Activated T-helper 2 cell treated with anti-CD3 and anti-CD28 coated beads, Interferon-gamma antibody, Interleukin-2, Interleukin-4, amounts not matched to agents 10 μg/mL and 5 μg/mL and 100 μg/mL, durations not matched to agents 14 hours and 24 hours and 36 hours (primary cell): ENCODE data around the gene GPX2. TPM values are rescaled to one million over a fixed set of nuclear protein-coding genes. Genes with fewer than 3 reads are reported as not detected.

Experiments
- DNase-seq: peaks from one replicate; pipeline ENCODE4 v3.0.0; 2021; ENCODE audit warnings: low spot score
- H3K27ac Mint-ChIP-seq: one replicate; pipeline ENCODE4 v1.8.0; 2021; ENCODE audit warnings: mixed read lengths
- H3K27me3 Mint-ChIP-seq: one replicate; pipeline ENCODE4 v1.8.0; 2021; ENCODE audit warnings: low read depth, mixed read lengths
- H3K36me3 Mint-ChIP-seq: one replicate; pipeline ENCODE4 v1.8.0; 2021; ENCODE audit warnings: low read depth, mixed read lengths
- H3K4me1 Mint-ChIP-seq: one replicate; pipeline ENCODE4 v1.8.0; 2021; ENCODE audit warnings: low read depth, mixed read lengths
- H3K4me3 Mint-ChIP-seq: one replicate; pipeline ENCODE4 v1.8.0; 2021; ENCODE audit warnings: low read depth, mild to moderate bottlenecking, moderate library complexity, mixed read lengths
- H3K9me3 Mint-ChIP-seq: one replicate; pipeline ENCODE4 v1.8.0; 2021; ENCODE audit warnings: mixed read lengths
- intact Hi-C: fragments of 100-400 bp; cut with micrococcal nuclease; formaldehyde crosslinking; loops from one replicate; pipeline ENCODE4 v1.15.1; 2023
- total RNA-seq: library from RNA; stranded (reverse); gene quantifications from 2 replicates; pipeline ENCODE4 v1.2.3, GENCODE V29; 2022

The GPX2 gene
- total RNA-seq, 1 donor from 2014 or later: not detected

DNA sequence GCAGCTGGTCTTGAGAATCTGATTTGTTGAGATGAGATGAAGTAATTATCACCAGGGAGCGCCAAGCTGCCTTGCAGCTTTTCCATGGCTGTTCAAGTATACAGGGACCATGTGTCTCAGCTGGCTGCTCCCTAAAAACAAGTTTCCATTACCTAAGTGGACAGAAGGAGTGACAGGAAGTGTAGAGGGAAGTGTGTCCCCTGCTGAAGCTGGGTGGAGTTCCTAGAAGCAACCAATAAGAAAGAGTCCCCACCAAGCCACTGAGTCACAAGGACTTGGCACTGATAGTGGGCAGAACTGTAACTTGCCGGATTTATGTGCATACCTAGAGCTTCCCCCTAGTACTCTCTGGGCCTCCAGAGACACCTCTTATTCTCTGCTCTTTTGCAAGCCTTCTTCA lies 1.5 kb upstream of the GPX2 start:
- Mint-ChIP-seq H3K27me3 (no peaks in the 10 kb centered on the region), H3K4me1 (peaks cover 10% of the 10 kb centered on the region), H3K9me3 (no peaks in the 10 kb centered on the region), H3K4me3 (no peak overlapping the region), H3K27ac (no peak overlapping the region), H3K36me3 (peaks cover 18% of the 10 kb centered on the region)
- no peak for DNase-seq
- intact Hi-C loops: no loop called here

DNA sequence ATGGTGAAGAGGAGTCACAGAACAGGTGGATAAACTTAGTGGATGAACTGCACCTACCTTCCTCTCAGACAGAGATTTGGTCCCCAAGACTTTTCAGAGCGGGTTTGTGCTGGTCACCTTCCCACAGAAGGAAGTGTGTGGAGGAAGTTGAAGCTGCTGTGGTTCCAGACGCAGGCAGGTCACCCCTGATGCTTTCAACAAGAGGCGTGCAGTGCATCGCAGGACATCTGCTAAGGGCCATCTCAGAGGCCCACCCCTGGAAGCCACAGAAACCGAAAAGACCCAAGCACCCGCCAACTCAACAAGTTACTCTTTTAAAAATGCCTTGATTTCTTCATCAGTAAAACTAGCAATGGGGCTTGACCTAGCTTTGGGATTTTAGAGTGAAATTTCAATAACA lies 1.0 kb upstream of the GPX2 start:
- intact Hi-C loops: no loop called here
- H3K4me3 Mint-ChIP-seq: no peak overlapping the region
- no peaks in the 10 kb centered on the region for H3K27me3 Mint-ChIP-seq
- no peak overlapping the region for H3K27ac Mint-ChIP-seq
- DNase-seq: no peak
- H3K4me1 Mint-ChIP-seq: peaks cover 12% of the 10 kb centered on the region
- H3K9me3 Mint-ChIP-seq: no peaks in the 10 kb centered on the region
- peaks cover 23% of the 10 kb centered on the region for H3K36me3 Mint-ChIP-seq

DNA sequence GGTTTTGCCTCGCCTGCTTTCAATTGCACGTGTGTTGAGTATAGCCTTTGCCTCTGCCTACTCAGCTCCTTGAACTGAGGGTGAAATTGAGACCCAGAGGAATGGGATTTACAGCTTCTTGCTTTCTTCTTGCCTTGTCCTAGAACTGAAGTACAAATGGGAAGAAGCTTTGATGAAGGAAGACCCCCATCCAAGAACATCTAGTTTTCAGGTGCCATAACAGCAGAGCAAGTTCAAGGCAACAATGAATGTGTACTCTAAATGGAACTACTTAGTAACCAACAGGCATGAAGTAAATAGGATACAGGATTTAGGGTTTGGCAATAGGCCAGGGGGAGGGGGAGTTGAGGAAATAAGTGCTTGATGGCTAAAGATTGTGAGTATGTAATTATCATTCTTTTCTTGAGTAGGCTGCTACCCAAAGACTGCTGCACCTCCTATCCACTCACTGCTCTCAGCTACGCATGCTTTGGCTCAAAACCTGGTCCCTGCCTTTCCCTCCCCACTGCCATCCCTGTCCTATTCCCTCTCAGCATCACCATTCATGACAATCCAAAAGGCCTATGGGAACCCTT lies 2.1 kb downstream of the GPX2 start:
- no peak for DNase-seq
- peaks cover 27% of the 10 kb centered on the region for H3K4me1 Mint-ChIP-seq
- intact Hi-C loops: no loop called here
- H3K27me3 Mint-ChIP-seq: no peaks in the 10 kb centered on the region
- H3K4me3 Mint-ChIP-seq: no peak overlapping the region
- H3K36me3 Mint-ChIP-seq: peaks cover 36% of the 10 kb centered on the region
- no peak overlapping the region for H3K27ac Mint-ChIP-seq
- no peaks in the 10 kb centered on the region for H3K9me3 Mint-ChIP-seq

DNA sequence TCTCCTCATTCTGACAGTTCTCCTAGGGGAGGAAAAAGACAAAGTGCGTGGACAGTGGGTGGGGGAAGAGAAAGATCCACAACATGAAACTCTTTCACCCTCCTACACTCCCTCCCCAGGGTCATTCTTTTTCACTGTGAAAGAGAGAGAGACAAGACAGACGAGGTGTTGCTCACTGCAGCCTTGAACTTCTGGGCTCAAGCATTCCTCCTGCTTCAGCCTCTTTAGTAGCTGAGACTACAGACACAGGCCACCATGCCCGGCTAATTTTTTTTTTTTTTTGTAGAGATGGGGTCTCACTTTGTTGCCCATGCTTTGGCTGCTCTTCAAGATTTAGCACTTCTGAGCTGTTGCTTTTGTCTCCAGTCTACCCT lies 2.7 kb downstream of the GPX2 start:
- peaks cover 38% of the 10 kb centered on the region for H3K36me3 Mint-ChIP-seq
- H3K4me1 Mint-ChIP-seq: peaks cover 31% of the 10 kb centered on the region
- no peaks in the 10 kb centered on the region for H3K9me3 Mint-ChIP-seq
- H3K4me3 Mint-ChIP-seq: no peak overlapping the region
- H3K27me3 Mint-ChIP-seq: no peaks in the 10 kb centered on the region
- no peak for DNase-seq
- intact Hi-C loops: no loop called here
- H3K27ac Mint-ChIP-seq: no peak overlapping the region

DNA sequence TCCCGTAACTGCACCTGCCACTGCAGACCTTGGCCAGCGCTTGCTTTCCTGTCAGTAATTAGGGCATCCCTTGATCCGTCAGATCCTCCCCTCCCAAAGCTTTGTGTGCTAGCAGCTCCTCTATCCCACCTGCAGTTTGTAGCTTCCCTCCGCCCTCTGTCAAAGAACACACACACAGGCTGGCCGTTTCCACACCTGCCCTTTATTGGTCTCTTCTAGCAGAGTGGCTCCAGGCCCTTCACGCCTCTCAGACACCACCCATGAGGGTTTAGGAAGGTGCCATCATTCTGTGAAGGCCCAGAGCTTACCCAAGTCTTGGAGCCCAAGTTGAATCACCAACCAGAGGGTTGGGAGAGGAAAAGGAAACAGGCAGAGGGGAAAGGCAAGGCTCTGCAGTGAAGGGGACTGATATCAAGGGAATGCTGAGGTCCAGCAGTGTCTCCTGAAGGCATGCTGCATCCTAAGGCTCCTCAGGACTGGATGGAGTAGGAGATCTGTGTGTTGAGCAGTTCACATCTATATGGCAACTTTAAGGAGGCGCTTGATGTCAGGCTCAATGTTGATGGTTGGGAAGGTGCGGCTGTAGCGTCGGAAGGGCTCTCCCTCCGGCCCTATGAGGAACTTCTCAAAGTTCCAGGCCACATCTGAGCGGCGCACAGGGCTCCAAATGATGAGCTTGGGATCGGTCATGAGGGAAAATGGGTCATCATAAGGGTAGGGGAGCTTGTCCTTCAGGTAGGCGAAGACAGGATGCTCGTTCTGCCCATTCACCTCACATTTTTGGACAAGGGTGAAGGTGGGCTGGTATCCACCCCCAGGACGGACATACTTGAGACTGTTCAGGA lies 3.4 kb downstream of the GPX2 start:
- Mint-ChIP-seq H3K4me1 (peaks cover 37% of the 10 kb centered on the region), H3K27me3 (no peaks in the 10 kb centered on the region), H3K27ac (no peak overlapping the region), H3K4me3 (no peak overlapping the region), H3K9me3 (no peaks in the 10 kb centered on the region), H3K36me3 (peaks cover 44% of the 10 kb centered on the region)
- intact Hi-C loops: no loop called here
- no peak for DNase-seq

DNA sequence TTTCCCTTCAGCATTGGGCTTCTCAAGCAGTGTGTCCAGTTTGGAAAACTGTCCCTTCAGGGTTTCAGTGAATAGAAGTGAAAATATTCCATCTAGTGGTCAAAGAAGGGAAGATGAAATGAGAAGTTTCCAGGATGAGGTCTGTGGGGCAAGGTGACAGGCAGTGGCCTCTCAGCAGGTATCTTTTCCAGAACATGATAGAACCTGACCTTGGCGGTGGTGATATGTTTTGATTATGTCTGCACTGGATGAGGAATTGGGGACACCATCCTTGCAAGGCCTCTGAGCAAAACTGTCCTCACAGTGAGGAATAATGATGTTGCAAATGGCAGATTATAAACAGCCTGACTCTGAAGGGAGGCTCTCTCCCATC lies 4.7 kb downstream of the GPX2 start:
- no peaks in the 10 kb centered on the region for H3K9me3 Mint-ChIP-seq
- intact Hi-C loops: no loop called here
- no peak for DNase-seq
- H3K27me3 Mint-ChIP-seq: no peaks in the 10 kb centered on the region
- peaks cover 31% of the 10 kb centered on the region for H3K4me1 Mint-ChIP-seq
- H3K4me3 Mint-ChIP-seq: no peak overlapping the region
- peaks cover 50% of the 10 kb centered on the region for H3K36me3 Mint-ChIP-seq
- peak overlapping the region; percentile 7 for H3K27ac Mint-ChIP-seq

DNA sequence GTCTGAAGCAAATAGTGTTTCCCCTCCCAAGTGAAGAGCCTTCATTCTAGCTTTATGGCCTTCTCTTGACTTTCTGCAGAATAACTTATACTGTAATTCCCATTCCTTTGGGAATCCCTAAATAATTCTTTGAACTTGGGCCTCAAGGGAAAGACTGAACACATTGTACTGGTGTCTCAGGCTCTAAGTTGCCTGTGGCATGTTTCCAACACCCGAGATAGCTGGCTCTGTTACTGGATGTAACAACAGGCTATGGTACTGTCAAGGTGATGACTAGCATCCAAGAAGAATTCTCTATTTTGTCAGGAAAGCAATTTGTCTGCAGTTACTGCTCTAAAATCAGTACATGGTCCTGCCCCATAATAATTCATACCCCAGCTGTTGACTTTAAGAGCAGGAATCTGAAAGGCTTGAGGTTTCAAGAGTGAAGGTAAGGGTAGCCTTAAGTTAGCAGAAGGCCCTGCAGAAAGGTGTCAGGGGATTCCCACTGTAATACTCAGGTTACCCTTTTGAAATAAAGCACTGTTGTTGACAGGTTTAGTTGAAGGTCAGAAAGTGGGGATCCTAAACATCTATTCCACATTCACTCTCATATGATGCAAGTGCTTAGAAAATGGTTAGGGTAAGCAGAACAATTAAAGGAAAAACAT lies 5.2 kb downstream of the GPX2 start:
- Mint-ChIP-seq H3K4me3 (no peak overlapping the region), H3K4me1 (peaks cover 30% of the 10 kb centered on the region), H3K27ac (no peak overlapping the region), H3K9me3 (no peaks in the 10 kb centered on the region), H3K27me3 (no peaks in the 10 kb centered on the region), H3K36me3 (peaks cover 55% of the 10 kb centered on the region)
- DNase-seq: no peak
- intact Hi-C loops: no loop called here

DNA sequence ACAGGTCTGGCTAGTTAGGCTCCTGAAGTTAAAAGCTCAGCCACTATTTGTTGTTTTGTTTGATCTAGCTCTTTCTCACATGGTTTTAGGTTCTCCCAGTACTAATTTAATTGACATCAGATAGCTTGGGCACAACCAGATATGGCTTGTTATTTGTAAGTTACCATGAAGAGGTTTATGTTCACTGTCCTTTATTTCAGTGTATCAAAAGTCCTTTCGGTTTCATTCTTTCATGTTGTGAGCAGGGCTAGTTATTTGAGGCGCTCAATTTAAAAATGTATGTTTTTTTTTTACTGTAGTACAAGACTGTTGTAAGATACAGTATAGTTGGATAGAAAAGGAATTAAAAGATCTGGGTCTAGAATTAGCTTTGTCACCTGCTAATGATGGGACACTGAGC lies 7.0 kb downstream of the GPX2 start:
- Mint-ChIP-seq H3K4me1 (peaks cover 32% of the 10 kb centered on the region), H3K4me3 (no peak overlapping the region), H3K27ac (peak overlapping the region; percentile 56), H3K36me3 (peaks cover 66% of the 10 kb centered on the region), H3K9me3 (no peaks in the 10 kb centered on the region), H3K27me3 (no peaks in the 10 kb centered on the region)
- DNase-seq: no peak
- intact Hi-C loops: no loop called here

DNA sequence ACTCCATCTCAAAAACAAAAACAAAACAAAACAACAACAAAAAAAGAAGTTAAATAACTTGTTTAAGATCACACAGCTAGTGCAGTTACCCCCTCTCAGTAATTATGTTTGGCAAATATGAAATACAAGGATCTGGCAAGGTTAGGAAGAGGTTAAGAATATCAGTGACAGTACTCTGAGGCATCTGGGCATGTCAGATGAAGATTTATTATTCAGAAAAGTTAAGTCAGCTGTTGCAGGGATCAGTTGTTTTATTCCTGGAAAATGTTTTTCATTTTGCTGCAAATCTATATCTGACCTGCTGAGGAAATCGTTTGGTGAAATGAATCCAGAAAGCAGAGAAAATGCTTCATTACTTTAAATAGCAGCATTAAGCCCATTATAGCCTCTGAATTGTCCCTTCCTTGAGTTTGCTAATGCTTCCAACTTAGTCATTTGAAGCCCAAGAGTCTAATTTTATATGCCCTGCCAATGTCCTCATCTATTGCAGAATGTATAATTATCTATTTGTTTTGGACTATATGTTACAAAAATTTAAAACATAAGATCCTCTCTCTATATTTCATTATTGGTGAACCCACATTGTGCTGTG lies 8.1 kb downstream of the GPX2 start:
- intact Hi-C loops: no loop called here
- Mint-ChIP-seq H3K9me3 (no peaks in the 10 kb centered on the region), H3K27me3 (no peaks in the 10 kb centered on the region), H3K4me3 (no peak overlapping the region), H3K27ac (peak overlapping the region; percentile 36), H3K4me1 (peaks cover 38% of the 10 kb centered on the region), H3K36me3 (peaks cover 72% of the 10 kb centered on the region)
- DNase-seq: no peak

DNA sequence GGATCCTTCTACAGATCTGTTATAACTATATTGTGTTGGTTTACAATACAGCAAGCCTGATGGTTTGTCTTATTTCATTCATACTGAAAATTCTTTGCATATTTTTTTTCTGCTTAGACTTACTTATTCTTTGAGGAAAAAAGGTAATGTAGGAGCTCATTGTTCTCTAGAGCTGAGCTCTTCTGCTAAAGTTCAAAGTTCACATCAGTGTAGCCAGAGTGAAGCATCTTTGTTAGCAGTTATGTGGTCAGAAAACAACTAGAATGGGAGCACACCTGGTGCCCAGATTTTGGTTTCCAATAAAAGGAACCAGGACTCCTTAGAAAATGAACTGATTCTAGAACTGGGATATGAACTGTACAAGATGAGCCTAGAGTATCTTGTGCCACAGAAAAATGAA lies 10.3 kb downstream of the GPX2 start:
- H3K27ac Mint-ChIP-seq: no peak overlapping the region
- intact Hi-C loops: no loop called here
- no peak for DNase-seq
- peaks cover 61% of the 10 kb centered on the region for H3K36me3 Mint-ChIP-seq
- no peaks in the 10 kb centered on the region for H3K9me3 Mint-ChIP-seq
- no peak overlapping the region for H3K4me3 Mint-ChIP-seq
- H3K27me3 Mint-ChIP-seq: no peaks in the 10 kb centered on the region
- peaks cover 28% of the 10 kb centered on the region for H3K4me1 Mint-ChIP-seq

DNA sequence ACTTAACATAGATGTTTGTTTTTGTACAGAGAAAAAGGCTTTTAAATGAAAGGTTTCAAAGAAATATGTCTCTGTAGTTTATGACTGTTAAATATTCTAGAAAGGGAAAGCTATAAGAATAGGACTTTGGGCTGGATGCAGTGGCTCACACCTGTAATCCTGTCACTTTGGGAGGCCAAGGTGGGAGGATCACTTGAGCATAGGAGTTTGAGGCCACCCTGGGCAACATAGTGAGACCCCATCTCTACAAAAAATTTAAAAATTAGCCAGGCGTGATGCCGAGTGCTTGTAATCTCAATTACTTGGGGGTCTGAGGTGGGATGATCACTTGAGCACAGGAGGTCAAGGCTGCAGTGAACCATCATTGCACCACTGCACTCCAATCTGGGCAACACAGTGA lies 11.4 kb downstream of the GPX2 start:
- Mint-ChIP-seq H3K9me3 (no peaks in the 10 kb centered on the region), H3K27ac (no peak overlapping the region), H3K4me1 (peaks cover 30% of the 10 kb centered on the region), H3K36me3 (peaks cover 62% of the 10 kb centered on the region), H3K4me3 (no peak overlapping the region), H3K27me3 (no peaks in the 10 kb centered on the region)
- intact Hi-C loops: no loop called here
- no peak for DNase-seq

DNA sequence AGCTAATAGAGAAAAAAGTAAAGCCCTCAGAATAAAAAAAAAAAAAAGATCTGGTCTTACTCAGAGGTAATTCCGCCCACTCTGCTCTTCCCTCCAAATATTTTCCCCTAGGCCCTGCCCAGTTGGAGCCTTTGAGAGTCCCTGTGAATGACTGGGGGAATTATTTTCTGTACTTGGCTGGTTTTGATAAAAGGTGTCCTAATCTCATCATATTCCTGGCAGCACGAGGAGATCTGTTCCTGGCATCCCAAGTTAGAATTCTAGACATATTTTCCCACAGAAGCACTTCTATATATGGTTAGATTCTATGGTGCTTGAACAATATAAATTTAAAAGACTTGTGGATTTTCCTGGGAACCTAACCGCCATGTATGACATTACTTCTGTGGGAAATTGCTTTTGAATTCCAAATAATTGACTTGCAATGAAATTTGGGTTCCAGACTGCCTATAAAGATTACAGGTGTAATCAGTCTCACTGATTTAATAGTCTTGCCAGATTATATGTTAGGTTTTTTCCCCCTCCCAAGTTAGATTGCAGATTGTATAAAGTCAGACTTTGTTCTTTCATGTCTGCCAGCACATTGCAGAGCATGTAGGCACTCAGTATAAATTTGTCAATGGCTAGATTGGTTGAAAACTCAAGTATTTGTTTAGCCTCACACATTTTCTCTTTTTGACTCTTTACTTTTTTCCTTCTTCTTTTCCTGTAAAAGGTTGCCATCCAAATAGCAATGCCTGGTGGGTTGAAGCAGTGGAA lies 12.3 kb downstream of the GPX2 start:
- peak overlapping the region; percentile 47 for H3K27ac Mint-ChIP-seq
- no peak overlapping the region for H3K4me3 Mint-ChIP-seq
- no peak for DNase-seq

More for the DNA sequence above, 12.3 kb downstream of the GPX2 start:
- Mint-ChIP-seq H3K4me1 (peaks cover 25% of the 10 kb centered on the region), H3K9me3 (no peaks in the 10 kb centered on the region), H3K27me3 (no peaks in the 10 kb centered on the region), H3K36me3 (peaks cover 63% of the 10 kb centered on the region)
- intact Hi-C loops: no loop called here
